H1 (cell line): ENCODE results near the gene GRIK1. TPM values are rescaled to one million over a fixed set of nuclear protein-coding genes. Genes with fewer than 3 reads are reported as not detected.

ENCODE experiments used
- CTCF ChIA-PET: fragments of 300-600 bp; sonication (Branson Sonifier 250); formaldehyde crosslinking; loops from one replicate; lab custom pipeline; 2021; ENCODE audit not compliant: partially characterized antibody; lab: Charles Lee
- POLR2A ChIA-PET: fragments of 300-600 bp; sonication (Branson Sonifier 250); formaldehyde crosslinking; loops from one replicate; lab custom pipeline; 2021; ENCODE audit warnings: inconsistent platforms; ENCODE audit not compliant: partially characterized antibody; lab: Charles Lee
- DNase-seq, 2 experiments: peaks; one replicate each; pipeline versions ENCODE4 v3.0.0 to v3.0.0-alpha.2; 2010 to 2022; ENCODE audit warnings: low spot score in 2 of 2, low read depth in 1 of 2, mixed read lengths in 1 of 2
- FAIRE-seq: peaks from 2 replicates; lab custom pipeline; 2011; peaks lifted over from hg19 to GRCh38; lab: Jason Lieb, UNC
- H2AFZ ChIP-seq: 2 replicates; pipeline ENCODE4 v1.8.1; 2012; ENCODE audit warnings: low read length, inconsistent platforms
- H2AK5ac ChIP-seq: 2 replicates; pipeline ENCODE4 v1.6.1; 2013; ENCODE audit warnings: low read depth, low read length
- H2BK120ac ChIP-seq: replicated peaks from 2 replicates; pipeline ENCODE3; 2013; ENCODE audit warnings: low read depth, low read length, inconsistent platforms
- H2BK12ac ChIP-seq: 2 replicates; pipeline ENCODE4 v1.6.1; 2013; ENCODE audit warnings: low read depth, low read length
- H2BK15ac ChIP-seq: 2 replicates; pipeline ENCODE4 v1.6.1; 2013; ENCODE audit warnings: low read length
- H2BK20ac ChIP-seq: 2 replicates; pipeline ENCODE4 v1.6.1; 2013; ENCODE audit warnings: low read length
- H2BK5ac ChIP-seq: 2 replicates; pipeline ENCODE4 v1.6.1; 2013; ENCODE audit warnings: low read depth, low read length
- H3K14ac ChIP-seq: 2 replicates; pipeline ENCODE4 v1.6.1; 2013; ENCODE audit warnings: inconsistent platforms; ENCODE audit not compliant: insufficient read length
- H3K18ac ChIP-seq: 2 replicates; pipeline ENCODE4 v1.6.1; 2013; ENCODE audit warnings: low read length; ENCODE audit errors: extremely low read depth
- H3K23ac ChIP-seq: 2 replicates; pipeline ENCODE4 v1.6.1; 2013; ENCODE audit warnings: inconsistent platforms; ENCODE audit not compliant: insufficient read length
- H3K23me2 ChIP-seq: 2 replicates; pipeline ENCODE4 v1.6.1; 2013; ENCODE audit warnings: low read depth, low read length
- H3K27ac ChIP-seq: 2 replicates; pipeline ENCODE4 v1.6.1; 2011; ENCODE audit warnings: low read depth, low read length, inconsistent platforms
- H3K27me3 ChIP-seq, 4 experiments: replicated peaks in 1 of 4; 1 replicate in 1 of 4; 2 replicates in 3 of 4; pipeline versions ENCODE4 v1.6.1 to v1.8.1; 2011 to 2013; ENCODE audit warnings: low read length in 3 of 4, mild to moderate bottlenecking in 3 of 4, inconsistent platforms in 2 of 4, mixed read lengths in 2 of 4, moderate library complexity in 1 of 4; ENCODE audit not compliant: control insufficient read depth in 3 of 4, insufficient read depth in 3 of 4; ENCODE audit errors: extremely low read depth in 1 of 4
- H3K36me3 ChIP-seq, 4 experiments: 2 replicates each; pipeline versions ENCODE4 v1.6.1 to v1.8.1; 2011 to 2013; ENCODE audit warnings: mild to moderate bottlenecking in 4 of 4, low read length in 3 of 4, moderate library complexity in 2 of 4, control low read depth in 1 of 4, inconsistent platforms in 1 of 4; ENCODE audit not compliant: insufficient read depth in 4 of 4, control insufficient read depth in 2 of 4
- H3K4ac ChIP-seq: replicated peaks from 2 replicates; pipeline ENCODE3; 2013; ENCODE audit warnings: low read length, low read depth, mixed read lengths, inconsistent platforms; ENCODE audit not compliant: insufficient read length
- H3K4me1 ChIP-seq, 4 experiments: replicated peaks in 1 of 4; 1 replicate in 1 of 4; 2 replicates in 3 of 4; pipeline versions ENCODE4 v1.6.1 to v1.8.1; 2011 to 2013; ENCODE audit warnings: low read length in 3 of 4, inconsistent platforms in 2 of 4, mixed read lengths in 1 of 4; ENCODE audit not compliant: insufficient read depth in 4 of 4, control insufficient read depth in 3 of 4
- H3K4me2 ChIP-seq, 2 experiments: 2 replicates each; pipeline versions ENCODE4 v1.6.1 to v1.8.1; 2011 to 2013; ENCODE audit warnings: low read depth in 2 of 2, low read length in 2 of 2, control low read depth in 1 of 2, inconsistent platforms in 1 of 2, mild to moderate bottlenecking in 1 of 2; ENCODE audit not compliant: insufficient read depth in 1 of 2
- H3K4me3 ChIP-seq, 4 experiments: fragments of 200-600, 300-600 bp in 1 of 4; sonication (generic), shearing (Covaris generic), sonication (Bioruptor Twin) in 1 of 4; 2 replicates each; pipeline versions ENCODE4 v1.5.1 to v1.8.1; 2011 to 2016; ENCODE audit warnings: low read length in 4 of 4, low read depth in 3 of 4, control low read depth in 2 of 4, inconsistent platforms in 2 of 4, mild to moderate bottlenecking in 2 of 4, mixed read lengths in 1 of 4, moderate library complexity in 1 of 4; ENCODE audit not compliant: insufficient read depth in 2 of 4; ENCODE audit errors: extremely low read depth in 1 of 4
- H3K56ac ChIP-seq: replicated peaks from 2 replicates; pipeline ENCODE3; 2013; ENCODE audit warnings: low read depth, mild to moderate bottlenecking, mixed read lengths, low read length, inconsistent platforms; ENCODE audit not compliant: insufficient read length
- H3K79me1 ChIP-seq: 2 replicates; pipeline ENCODE4 v1.6.1; 2013; ENCODE audit warnings: low read depth, low read length, control low read depth
- H3K79me2 ChIP-seq, 2 experiments: 2 replicates each; pipeline versions ENCODE4 v1.6.1 to v1.8.1; 2012 to 2013; ENCODE audit warnings: low read length in 2 of 2, mild to moderate bottlenecking in 2 of 2, inconsistent platforms in 1 of 2; ENCODE audit not compliant: insufficient read depth in 2 of 2, control insufficient read depth in 1 of 2
- H3K9ac ChIP-seq, 4 experiments: replicated peaks in 1 of 4; 1 replicate in 1 of 4; 2 replicates in 3 of 4; pipeline versions ENCODE4 v1.6.1 to v1.8.1; 2011 to 2013; ENCODE audit warnings: low read depth in 3 of 4, low read length in 3 of 4, control low read depth in 2 of 4, mild to moderate bottlenecking in 2 of 4, moderate library complexity in 2 of 4, inconsistent platforms in 1 of 4; ENCODE audit errors: extremely low read depth in 1 of 4
- H3K9me3 ChIP-seq, 2 experiments: 2 replicates each; pipeline versions ENCODE4 v1.6.1 to v1.8.1; 2012 to 2013; ENCODE audit warnings: mild to moderate bottlenecking in 2 of 2, moderate library complexity in 2 of 2, control low read depth in 1 of 2, inconsistent platforms in 1 of 2, low read depth in 1 of 2, low read length in 1 of 2, mixed read lengths in 1 of 2; ENCODE audit not compliant: insufficient read depth in 2 of 2
- H4K20me1 ChIP-seq, 2 experiments: replicated peaks in 1 of 2; 2 replicates each; pipeline versions ENCODE3 to v1.8.1; 2011 to 2013; ENCODE audit warnings: inconsistent platforms in 2 of 2, low read length in 2 of 2, mild to moderate bottlenecking in 1 of 2; ENCODE audit not compliant: insufficient read depth in 2 of 2, control insufficient read depth in 1 of 2
- H4K5ac ChIP-seq: 2 replicates; pipeline ENCODE4 v1.6.1; 2013; ENCODE audit warnings: low read length, low read depth, mixed read lengths, inconsistent platforms; ENCODE audit not compliant: insufficient read length
- H4K8ac ChIP-seq: 2 replicates; pipeline ENCODE4 v1.8.0; 2013; ENCODE audit warnings: mild to moderate bottlenecking, moderate library complexity, low read length, inconsistent platforms; ENCODE audit not compliant: insufficient read depth; ENCODE audit errors: extremely low read depth
- H4K91ac ChIP-seq: replicated peaks from 2 replicates; pipeline ENCODE3; 2013; ENCODE audit warnings: low read length, mixed read lengths, inconsistent platforms; ENCODE audit not compliant: insufficient read length
- CHD1 ChIP-seq: IDR thresholded peaks from 2 replicates; pipeline ENCODE4 v1.6.1; 2012; ENCODE audit warnings: low read depth, low read length, improper control_type of control experiment
- CREB1 ChIP-seq: IDR thresholded peaks from 2 replicates; pipeline ENCODE4 v1.6.1; 2012; ENCODE audit warnings: inconsistent platforms
- KDM1A ChIP-seq: fragments of 200-600, 300-600 bp; sonication (generic); IDR thresholded peaks from 2 replicates; pipeline ENCODE4 v1.7.1; 2016; ENCODE audit warnings: mild to moderate bottlenecking, low read length, borderline replicate concordance
- RBBP5 ChIP-seq: IDR thresholded peaks from 2 replicates; pipeline ENCODE4 v1.7.1; 2012; ENCODE audit warnings: low read depth, mild to moderate bottlenecking, inconsistent platforms, low read length, moderate library complexity, borderline replicate concordance
- SIX5 ChIP-seq: IDR thresholded peaks from 2 replicates; pipeline ENCODE4 v1.6.1; 2011; ENCODE audit warnings: mild to moderate bottlenecking, low read depth, low read length
- SP2 ChIP-seq: IDR thresholded peaks from 2 replicates; pipeline ENCODE4 v1.6.1; 2012; ENCODE audit warnings: mild to moderate bottlenecking, low read length, inconsistent platforms
- TBP ChIP-seq: IDR thresholded peaks from 2 replicates; pipeline ENCODE4 v1.6.1; 2011; ENCODE audit warnings: low read depth, low read length, improper control_type of control experiment
- WGBS, 2 experiments: shearing (Covaris generic) in 1 of 2; methylation state at CpG; one replicate each; pipeline versions ENCODE4 v1.1.6 to v1.1.7; 2013 to 2015; ENCODE audit warnings: low lambda C conversion rate in 2 of 2, mixed read lengths in 2 of 2, inconsistent platforms in 1 of 2, low coverage in 1 of 2, missing lambda C conversion rate in 1 of 2; ENCODE audit not compliant: insufficient replicate concordance in 2 of 2, insufficient coverage in 1 of 2, insufficient read length in 1 of 2; ENCODE audit errors: extremely low coverage in 1 of 2, missing lambda C conversion rate in 1 of 2; 5-methylcytosine and 5-hydroxymethylcytosine counted together
- polyA plus RNA-seq, 7 experiments: library from polyadenylated mRNA; depleted of rRNA in 3 of 7; stranded (reverse) in 5 of 7; unstranded in 2 of 7; fragments of >200 nt in 5 of 7; fragments of 200-250 nt in 2 of 7; gene quantifications; 1 replicate in 5 of 7; 2 replicates in 1 of 7; 4 replicates in 1 of 7; pipeline versions ENCODE4 v1.2.1 to v1.2.3, GENCODE V29; 2011 to 2013; ENCODE audit warnings: missing spikeins in 2 of 7, mixed read lengths in 2 of 7
- total RNA-seq: library from RNA; stranded (reverse); fragmentation: NEBNext Ultra II Directional; extraction: Animal tissue kit (Norgen Biotek cat#: 25700); gene quantifications from 2 replicates; pipeline ENCODE4 v1.2.1, GENCODE V29; 2021

The GRIK1 gene
- total and polyA plus RNA-seq, 2 of the 8 experiments (the other 6 are each of a cell fraction or from before 2014, with no cell fraction given) = 0.11 to 0.32 TPM

GRCh38 chr21:29658934-29659203, 280.9 kb downstream of the GRIK1 start:
- Histone ChIP-seq H3K4me3 (no peak overlapping the region), H3K27me3 (no peaks in the 10 kb centered on the region), H4K8ac (no peak overlapping the region), H4K20me1 (no peaks in the 10 kb centered on the region), H3K9ac (no peak overlapping the region), H2AK5ac (no peak overlapping the region), H3K14ac (no peak overlapping the region), H2BK5ac (no peak overlapping the region), H3K18ac (no peak overlapping the region), H4K91ac (no peak overlapping the region), H3K4me2 (no peak overlapping the region), H3K79me1 (no peaks in the 10 kb centered on the region), H2BK12ac (no peak overlapping the region), H3K4ac (no peak overlapping the region), H2BK15ac (no peak overlapping the region), H2BK20ac (no peak overlapping the region), H3K36me3 (0 out of 8 replicates have a peak, but pooled peaks cover 0 to 3% (median 0%) of the 10 kb centered on the region in 4 experiments), H3K27ac (no peak overlapping the region), H3K9me3 (no peaks in the 10 kb centered on the region), H3K23me2 (no peaks in the 10 kb centered on the region), H3K56ac (no peak overlapping the region), H3K79me2 (no peaks in the 10 kb centered on the region), H2BK120ac (no peak overlapping the region), H4K5ac (no peak overlapping the region), H3K4me1 (no peaks in the 10 kb centered on the region; a peak in 3 of 7 replicates), H2AFZ (no peak overlapping the region), H3K23ac (no peak overlapping the region)
- 41% methylated on average over 1 of the region's 1 CpG; no CpG with 5 or more reads in 1 of the 2 experiments for WGBS, 2 experiments
- FAIRE-seq = no peak
- DNase-seq = no peak
- ChIA-PET CTCF (no interaction called here), POLR2A (no interaction called here)
- TF ChIP-seq RBBP5 (no peak), TBP (no peak), CHD1 (no peak), SP2 (no peak), SIX5 (no peak), CREB1 (no peak), KDM1A (no peak)
